22Rv1 (cell line): ENCODE data around the gene SETD7.
A peak's percentile ranks its signal among the peaks of the same experiment; 100 is the strongest.

Experiments
- H3K27ac ChIP-seq: fragments of 450-650 bp; 2 replicates; pipeline ENCODE4 v1.5.1; 2017
- ZFX ChIP-seq: fragments of 450-650 bp; IDR thresholded peaks from 2 replicates; pipeline ENCODE4 v1.6.1; 2017; ENCODE audit warnings: antibody characterized with exemption, borderline replicate concordance
- TF ChIP-seq, protein P1 (sequence below): fragments of 450-650 bp; IDR thresholded peaks from 2 replicates; pipeline ENCODE4 v1.5.1; 2017; ENCODE audit warnings: mild to moderate bottlenecking

The SETD7 gene

DNA sequence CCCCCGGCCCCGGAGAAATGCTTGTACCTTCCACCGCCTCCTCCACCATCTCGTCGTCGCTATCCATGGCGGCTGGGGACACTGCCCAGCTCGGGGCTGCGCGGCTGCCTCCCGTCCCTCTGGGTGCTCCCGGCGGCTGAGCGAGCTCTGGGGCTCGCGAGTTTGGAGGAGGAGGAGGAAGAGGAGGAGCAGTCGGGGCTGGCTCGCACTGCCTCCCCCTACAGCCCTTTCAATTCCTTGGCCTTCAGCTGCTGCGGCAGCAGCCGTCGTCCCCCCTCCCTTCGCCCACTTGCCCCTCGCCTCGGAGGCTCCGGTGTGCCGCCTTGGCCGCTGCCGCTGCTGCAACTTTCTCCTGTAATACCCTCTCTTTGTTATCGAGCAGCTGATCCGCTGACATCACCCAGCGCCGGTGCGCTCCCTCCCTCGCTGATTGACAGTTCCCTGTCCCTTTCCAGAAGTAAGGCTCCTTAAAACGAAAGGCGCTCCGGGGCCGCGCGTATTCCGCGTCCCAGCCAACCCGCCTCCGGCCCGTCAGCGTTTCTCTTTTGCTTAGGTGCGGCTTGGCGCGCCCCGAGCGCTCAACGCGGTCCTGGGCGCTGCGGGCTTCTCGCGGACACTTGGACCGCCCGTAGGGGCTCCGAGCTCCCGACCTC, at the start of gene SETD7:
Gene SETD7, minus strand, starts transcription at position 149 of the 653 bp plus-strand sequence. Its CDS starts 82 bp downstream, at position 67.
- TF ChIP-seq, protein P1, sequence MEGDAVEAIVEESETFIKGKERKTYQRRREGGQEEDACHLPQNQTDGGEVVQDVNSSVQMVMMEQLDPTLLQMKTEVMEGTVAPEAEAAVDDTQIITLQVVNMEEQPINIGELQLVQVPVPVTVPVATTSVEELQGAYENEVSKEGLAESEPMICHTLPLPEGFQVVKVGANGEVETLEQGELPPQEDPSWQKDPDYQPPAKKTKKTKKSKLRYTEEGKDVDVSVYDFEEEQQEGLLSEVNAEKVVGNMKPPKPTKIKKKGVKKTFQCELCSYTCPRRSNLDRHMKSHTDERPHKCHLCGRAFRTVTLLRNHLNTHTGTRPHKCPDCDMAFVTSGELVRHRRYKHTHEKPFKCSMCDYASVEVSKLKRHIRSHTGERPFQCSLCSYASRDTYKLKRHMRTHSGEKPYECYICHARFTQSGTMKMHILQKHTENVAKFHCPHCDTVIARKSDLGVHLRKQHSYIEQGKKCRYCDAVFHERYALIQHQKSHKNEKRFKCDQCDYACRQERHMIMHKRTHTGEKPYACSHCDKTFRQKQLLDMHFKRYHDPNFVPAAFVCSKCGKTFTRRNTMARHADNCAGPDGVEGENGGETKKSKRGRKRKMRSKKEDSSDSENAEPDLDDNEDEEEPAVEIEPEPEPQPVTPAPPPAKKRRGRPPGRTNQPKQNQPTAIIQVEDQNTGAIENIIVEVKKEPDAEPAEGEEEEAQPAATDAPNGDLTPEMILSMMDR = no peak
- TF ChIP-seq ZFX = no peak
- peak within 1 kb of the TSS; percentile 87 for H3K27ac ChIP-seq

DNA sequence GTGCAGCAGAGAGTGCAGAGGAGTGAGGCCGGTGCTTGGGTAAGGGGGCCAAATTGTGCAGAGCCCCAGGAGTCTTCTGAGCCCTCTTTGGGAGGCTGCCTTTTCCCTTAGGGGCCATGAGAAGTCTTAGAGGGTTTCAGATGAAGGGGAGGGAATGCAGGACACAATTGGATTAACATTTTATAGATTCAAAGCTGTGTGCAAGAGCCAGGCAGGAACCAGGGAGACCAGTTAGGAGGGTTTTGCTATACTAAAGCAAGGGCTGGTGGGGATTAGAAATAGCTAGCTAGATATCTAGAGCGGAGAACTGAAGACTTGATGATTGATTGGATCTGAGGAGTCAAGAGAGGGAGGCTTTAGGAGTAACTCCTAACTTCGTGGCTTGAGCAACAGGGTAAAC, 49.5 kb upstream of the SETD7 start:
- no peak overlapping the region for H3K27ac ChIP-seq
- TF ChIP-seq ZFX = no peak
- TF ChIP-seq, protein P1 = no peak

DNA sequence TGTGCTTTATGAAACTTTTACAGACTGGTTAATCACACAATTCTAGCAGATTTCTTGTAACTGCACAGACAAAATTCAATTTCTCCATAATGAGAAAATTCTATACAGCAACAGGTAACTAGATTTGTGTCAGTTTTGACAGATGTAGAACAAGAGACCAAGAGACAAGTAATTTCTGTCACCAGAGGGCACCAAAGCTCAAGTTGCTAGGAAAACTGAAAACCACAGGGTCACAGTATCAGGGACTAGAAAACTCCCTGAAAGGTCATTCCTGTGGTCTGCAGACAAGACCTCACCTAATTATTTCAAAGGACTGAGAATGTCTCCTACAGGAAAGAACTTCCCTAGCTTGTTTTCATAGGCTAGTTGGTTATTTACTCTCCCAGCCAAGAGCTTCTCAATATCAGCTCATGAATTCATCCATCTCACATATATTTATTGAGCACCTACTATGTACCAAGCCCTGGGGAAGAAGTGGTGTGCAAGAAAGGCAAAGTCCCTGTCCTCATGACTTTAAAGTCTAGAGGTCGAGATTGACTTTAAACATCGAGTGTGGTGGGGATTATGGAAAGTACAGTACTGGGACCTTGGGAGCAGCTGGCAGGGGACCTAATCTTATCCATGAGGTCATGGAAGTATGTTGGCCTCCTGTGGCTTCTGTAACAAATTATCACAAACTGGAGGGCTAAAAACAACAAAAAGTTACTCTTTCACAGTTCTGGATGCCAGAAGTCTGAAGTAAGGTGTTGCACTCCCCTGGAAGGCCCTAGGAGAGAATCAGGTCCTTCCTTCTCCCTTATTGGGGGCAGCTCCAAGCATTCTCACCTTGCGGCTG, 47.8 kb upstream of the SETD7 start:
- TF ChIP-seq, protein P1 = peak; percentile 86
- no peak for TF ChIP-seq ZFX

DNA sequence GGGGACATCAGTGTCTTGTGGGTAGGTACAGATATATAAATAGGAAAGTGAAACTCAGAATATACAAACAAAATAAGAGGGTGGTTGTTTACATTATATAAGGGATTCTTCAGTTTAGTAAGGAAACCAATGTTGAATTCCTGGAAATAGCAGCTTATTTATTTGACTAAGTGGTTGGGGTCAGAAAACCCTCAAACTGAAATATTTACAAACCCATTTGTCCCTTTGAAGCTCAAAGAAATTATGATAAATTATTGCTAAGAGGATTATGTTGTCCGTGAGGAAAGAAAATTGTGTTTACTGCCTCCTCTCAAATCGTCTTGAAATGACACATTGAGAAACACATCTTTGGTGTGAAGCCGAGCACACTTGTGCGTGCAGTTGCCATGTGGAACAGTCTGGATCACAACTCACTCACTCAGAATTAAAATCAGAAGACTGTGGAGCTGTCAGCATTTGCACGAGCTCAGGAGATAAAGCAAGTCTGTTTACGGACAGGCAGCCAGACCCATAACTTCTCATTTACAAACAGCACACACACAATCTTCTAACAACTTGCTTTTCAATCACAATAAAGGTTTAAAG, 46.8 kb upstream of the SETD7 start:
- H3K27ac ChIP-seq = no peak overlapping the region
- TF ChIP-seq, protein P1 = no peak
- TF ChIP-seq ZFX = no peak

More for the DNA sequence above, 47.8 kb upstream of the SETD7 start:
- H3K27ac ChIP-seq = no peak overlapping the region

DNA sequence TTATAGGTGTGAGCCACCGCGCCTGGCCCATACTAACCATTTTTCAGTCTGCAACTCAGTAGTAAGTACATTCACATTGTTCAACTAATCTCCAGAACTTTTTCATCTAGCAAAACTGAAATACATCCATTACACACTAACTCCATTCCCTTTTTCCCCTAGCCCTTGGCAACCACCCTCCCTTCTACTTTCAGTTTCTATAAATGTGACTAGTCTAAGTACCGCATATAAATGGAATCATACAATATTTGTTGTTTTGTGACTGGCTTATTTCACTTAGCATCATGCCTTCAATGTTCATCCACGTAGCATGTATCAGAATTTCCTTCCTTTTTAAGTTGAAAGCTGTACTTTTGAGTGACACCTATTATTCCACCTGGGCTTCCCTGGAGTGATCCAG, 44.6 kb upstream of the SETD7 start:
- no peak for TF ChIP-seq ZFX
- TF ChIP-seq, protein P1 = no peak
- no peak overlapping the region for H3K27ac ChIP-seq

DNA sequence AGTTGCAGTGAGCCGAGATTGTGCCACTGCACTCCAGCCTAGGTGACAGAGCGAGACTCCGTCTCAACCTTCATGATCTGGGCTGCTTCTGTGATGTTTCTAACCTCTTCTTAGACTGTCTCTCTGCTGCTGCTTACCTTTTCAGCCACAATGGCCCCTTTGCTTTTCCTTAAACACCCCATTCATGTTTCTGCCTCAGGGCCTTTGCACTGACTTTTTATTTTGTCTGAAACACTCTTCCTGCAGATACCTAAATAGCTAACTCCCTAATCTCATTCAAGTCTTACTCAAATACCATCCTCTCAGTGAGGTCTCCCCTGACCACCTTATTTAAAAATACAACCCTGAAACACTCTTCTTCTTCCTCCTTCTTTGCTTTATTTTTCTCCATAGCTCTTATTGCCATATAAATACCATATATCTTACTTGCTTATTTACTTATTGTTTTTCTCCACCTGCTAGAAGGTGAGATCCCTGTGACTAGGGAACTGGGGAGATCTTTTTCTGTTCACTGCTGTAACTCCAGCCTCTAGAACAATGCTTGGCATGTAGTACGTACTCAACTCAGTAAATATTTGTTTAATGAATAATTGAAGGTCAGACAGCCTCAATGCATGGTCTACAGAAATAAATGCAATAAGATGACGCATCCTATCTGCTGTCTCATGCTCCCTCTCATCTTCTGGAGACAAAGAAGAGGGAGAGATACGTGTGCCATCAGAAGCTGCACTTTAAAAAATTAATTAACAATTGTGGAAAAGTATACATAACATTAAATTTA, 43.8 kb upstream of the SETD7 start:
- no peak overlapping the region for H3K27ac ChIP-seq
- TF ChIP-seq, protein P1 = no peak
- TF ChIP-seq ZFX = no peak
